GM12865 (cell line): ENCODE data around the gene PCDHA3.
"Not testable (repeated sequence)": the region's sequence is repeated elsewhere in the genome, so short reads cannot be mapped to it uniquely, and the experiment has no call there.

ENCODE experiments used
- DNase-seq: peaks from one replicate; pipeline ENCODE4 v3.0.0; 2010; ENCODE audit warnings: low read depth
- H3K4me3 ChIP-seq: 2 replicates; pipeline ENCODE4 v1.5.1; 2011; ENCODE audit warnings: mild to moderate bottlenecking, low read depth, low read length, control low read depth
- TF ChIP-seq, protein P1 (sequence below): IDR thresholded peaks from 2 replicates; pipeline ENCODE4 v1.5.1; 2011; ENCODE audit warnings: low read length, control low read depth, low read depth, inconsistent platforms; ENCODE audit not compliant: insufficient read depth; ENCODE audit errors: missing control alignments

Gene PCDHA3

DNA sequence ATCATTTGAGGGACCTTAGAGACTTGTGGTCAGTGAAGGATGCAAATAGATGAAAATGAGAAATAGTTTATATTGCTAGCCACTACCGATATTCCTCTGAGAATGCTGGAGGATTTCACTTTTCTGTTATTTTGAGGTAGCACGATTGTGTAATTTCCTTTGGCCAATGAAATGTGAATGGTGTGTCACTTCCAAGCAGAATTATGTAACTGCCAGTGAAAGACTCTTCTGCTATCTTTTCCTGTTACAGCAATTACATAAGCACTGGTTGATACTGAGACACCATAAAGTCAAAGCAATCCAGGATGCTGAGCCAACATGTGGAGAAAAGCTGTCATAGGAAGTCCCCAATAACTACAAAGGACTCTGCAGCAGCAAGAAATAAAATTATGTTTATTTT, 9.8 kb upstream of the PCDHA3 start:
- H3K4me3 ChIP-seq = no peak overlapping the region
- TF ChIP-seq, protein P1, sequence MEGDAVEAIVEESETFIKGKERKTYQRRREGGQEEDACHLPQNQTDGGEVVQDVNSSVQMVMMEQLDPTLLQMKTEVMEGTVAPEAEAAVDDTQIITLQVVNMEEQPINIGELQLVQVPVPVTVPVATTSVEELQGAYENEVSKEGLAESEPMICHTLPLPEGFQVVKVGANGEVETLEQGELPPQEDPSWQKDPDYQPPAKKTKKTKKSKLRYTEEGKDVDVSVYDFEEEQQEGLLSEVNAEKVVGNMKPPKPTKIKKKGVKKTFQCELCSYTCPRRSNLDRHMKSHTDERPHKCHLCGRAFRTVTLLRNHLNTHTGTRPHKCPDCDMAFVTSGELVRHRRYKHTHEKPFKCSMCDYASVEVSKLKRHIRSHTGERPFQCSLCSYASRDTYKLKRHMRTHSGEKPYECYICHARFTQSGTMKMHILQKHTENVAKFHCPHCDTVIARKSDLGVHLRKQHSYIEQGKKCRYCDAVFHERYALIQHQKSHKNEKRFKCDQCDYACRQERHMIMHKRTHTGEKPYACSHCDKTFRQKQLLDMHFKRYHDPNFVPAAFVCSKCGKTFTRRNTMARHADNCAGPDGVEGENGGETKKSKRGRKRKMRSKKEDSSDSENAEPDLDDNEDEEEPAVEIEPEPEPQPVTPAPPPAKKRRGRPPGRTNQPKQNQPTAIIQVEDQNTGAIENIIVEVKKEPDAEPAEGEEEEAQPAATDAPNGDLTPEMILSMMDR = no peak
- no peak for DNase-seq

DNA sequence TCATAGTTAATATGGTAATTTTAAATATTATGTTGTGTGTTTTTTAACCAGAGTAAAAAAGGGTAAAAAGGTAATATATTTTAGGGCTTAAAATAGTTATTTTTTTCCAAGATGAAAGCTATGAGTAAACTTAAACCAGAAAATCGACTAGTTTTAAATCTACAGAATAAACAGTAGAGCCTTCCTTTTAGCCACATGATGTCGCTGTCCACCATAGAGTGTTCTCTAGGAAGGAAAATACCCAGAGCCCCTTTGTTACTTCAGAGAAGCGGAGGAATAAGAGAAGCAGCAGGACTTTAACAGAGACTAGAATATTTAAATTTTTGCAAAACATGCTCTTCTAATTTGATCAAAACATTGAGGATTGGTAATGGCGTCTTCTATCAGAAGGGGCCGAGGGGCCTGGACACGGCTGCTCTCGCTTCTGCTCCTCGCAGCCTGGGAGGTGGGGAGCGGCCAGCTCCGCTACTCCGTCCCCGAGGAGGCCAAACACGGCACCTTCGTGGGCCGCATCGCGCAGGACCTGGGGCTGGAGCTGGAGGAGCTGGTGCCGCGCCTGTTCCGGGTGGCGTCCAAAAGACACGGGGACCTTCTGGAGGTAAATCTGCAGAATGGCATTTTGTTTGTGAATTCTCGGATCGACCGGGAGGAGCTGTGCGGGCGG, 6.1 kb upstream of the PCDHA3 start, which contains the start of gene PCDHA2:
Gene PCDHA2 (plus strand): TSS at position 258 of the 664 bp plus-strand sequence.
- DNase-seq = no peak
- H3K4me3 ChIP-seq = no peak within 1 kb of the TSS
- TF ChIP-seq, protein P1 = no peak

- DNase-seq = no peak
Observed at GRCh38 chr5:140795259-140795641, 5.6 kb upstream of the PCDHA3 start.

GRCh38 chr5:140796072-140796717, 4.7 kb upstream of the PCDHA3 start:
- not testable (repeated sequence) for DNase-seq, H3K4me3 ChIP-seq

More at GRCh38 chr5:140795259-140795641, 5.6 kb upstream of the PCDHA3 start:
- TF ChIP-seq, protein P1 = no peak
- H3K4me3 ChIP-seq = no peak overlapping the region

- DNase-seq = no peak
- TF ChIP-seq, protein P1 = no peak
Observed at GRCh38 chr5:140796718-140797095, 4.2 kb upstream of the PCDHA3 start.

DNA sequence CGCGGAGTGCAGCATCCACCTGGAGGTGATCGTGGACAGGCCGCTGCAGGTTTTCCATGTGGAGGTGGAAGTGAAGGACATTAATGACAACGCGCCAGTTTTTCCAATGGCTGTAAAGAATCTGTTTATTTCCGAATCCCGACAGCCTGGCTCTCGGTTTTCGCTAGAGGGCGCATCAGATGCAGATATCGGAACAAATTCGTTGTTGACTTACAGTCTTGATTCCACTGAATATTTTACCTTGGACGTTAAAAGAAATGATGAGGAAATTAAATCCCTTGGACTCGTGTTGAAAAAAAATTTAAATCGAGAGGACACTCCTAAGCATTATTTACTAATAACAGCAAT, 611 bp downstream of the PCDHA3 start:
- TF ChIP-seq, protein P1 = no peak
- DNase-seq = no peak
- H3K4me3 ChIP-seq = no peak overlapping the region

More at GRCh38 chr5:140796718-140797095, 4.2 kb upstream of the PCDHA3 start:
- H3K4me3 ChIP-seq = no peak overlapping the region

DNA sequence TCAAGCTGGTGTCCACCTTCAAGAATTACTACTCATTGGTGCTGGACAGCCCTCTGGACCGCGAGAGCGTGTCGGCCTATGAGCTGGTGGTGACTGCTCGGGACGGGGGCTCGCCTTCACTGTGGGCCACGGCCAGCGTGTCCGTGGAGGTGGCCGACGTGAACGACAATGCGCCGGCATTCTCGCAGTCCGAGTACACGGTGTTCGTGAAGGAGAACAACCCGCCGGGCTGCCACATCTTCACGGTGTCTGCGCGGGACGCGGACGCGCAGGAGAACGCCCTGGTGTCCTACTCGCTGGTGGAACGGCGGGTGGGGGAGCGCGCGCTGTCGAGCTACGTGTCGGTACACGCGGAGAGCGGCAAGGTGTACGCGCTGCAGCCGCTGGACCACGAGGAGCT, 1.5 kb downstream of the PCDHA3 start:
- DNase-seq, H3K4me3 ChIP-seq: not testable (repeated sequence)

DNA sequence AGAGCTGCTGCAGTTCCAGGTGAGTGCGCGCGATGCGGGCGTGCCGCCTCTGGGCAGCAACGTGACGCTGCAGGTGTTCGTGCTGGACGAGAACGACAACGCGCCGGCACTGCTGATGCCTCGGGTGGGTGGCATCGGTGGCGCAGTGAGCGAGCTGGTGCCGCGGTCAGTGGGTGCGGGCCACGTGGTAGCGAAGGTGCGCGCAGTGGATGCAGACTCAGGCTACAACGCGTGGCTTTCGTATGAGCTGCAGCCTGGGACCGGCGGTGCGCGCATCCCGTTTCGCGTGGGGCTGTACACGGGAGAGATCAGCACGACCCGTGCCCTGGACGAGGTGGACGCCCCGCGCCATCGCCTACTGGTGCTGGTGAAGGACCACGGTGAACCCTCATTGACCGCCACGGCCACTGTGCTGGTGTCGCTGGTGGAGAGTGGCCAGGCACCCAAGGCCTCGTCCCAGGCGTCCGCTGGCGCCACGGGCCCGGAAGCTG, 2.0 kb downstream of the PCDHA3 start:
- TF ChIP-seq, protein P1 = no peak
- DNase-seq = no peak
- no peak overlapping the region for H3K4me3 ChIP-seq
